Right atrium auricular region (tissue), 2 donors: ENCODE results near the gene FAM117B. TPM values are rescaled to one million over a fixed set of nuclear protein-coding genes. Genes with fewer than 3 reads are reported as not detected.

Source experiments
- DNase-seq: peaks from one replicate; pipeline ENCODE4 v3.0.0-alpha.2; 2019; ENCODE audit warnings: low spot score
- H3K27ac ChIP-seq, 2 donors: fragments of 200-600 bp; sonication (generic); 1 replicate in 1 of 2; 2 replicates in 1 of 2; pipeline ENCODE4 v1.5.1; 2016 to 2019
- H3K27me3 ChIP-seq, 2 donors: fragments of 200-600 bp; sonication (generic); one replicate each; pipeline versions ENCODE4 v1.5.1 to v1.6.0; 2017 to 2019
- H3K36me3 ChIP-seq: fragments of 200-600 bp; sonication (generic); one replicate; pipeline ENCODE4 v1.5.1; 2016
- H3K4me1 ChIP-seq, 2 donors: fragments of 200-600 bp; sonication (generic); one replicate each; pipeline versions ENCODE4 v1.5.1 to v1.6.0; 2017 to 2019
- H3K4me3 ChIP-seq, 2 donors: fragments of 200-600 bp; sonication (generic); 1 replicate in 1 of 2; 2 replicates in 1 of 2; pipeline ENCODE4 v1.5.1; 2017 to 2019; ENCODE audit warnings: mild to moderate bottlenecking in 1 of 2, moderate library complexity in 1 of 2
- H3K9me3 ChIP-seq, 2 donors: fragments of 200-600 bp; sonication (generic); one replicate each; pipeline ENCODE4 v1.5.1; 2019
- total RNA-seq, 2 donors: library from RNA; depleted of rRNA; stranded (reverse); fragments of >200 nt; gene quantifications; one replicate each; pipeline ENCODE4 v1.1.0, GENCODE V29; 2016
- TF ChIP-seq, protein P1 (sequence below), 2 donors: fragments of 200-600 bp; sonication (generic); IDR thresholded peaks; one replicate each; pipeline ENCODE4 v1.5.1; 2019; ENCODE audit warnings: antibody characterized with exemption in 2 of 2

Gene FAM117B
- total RNA-seq, 2 donors from 2014 or later: 3.3 to 5.2 TPM

DNA sequence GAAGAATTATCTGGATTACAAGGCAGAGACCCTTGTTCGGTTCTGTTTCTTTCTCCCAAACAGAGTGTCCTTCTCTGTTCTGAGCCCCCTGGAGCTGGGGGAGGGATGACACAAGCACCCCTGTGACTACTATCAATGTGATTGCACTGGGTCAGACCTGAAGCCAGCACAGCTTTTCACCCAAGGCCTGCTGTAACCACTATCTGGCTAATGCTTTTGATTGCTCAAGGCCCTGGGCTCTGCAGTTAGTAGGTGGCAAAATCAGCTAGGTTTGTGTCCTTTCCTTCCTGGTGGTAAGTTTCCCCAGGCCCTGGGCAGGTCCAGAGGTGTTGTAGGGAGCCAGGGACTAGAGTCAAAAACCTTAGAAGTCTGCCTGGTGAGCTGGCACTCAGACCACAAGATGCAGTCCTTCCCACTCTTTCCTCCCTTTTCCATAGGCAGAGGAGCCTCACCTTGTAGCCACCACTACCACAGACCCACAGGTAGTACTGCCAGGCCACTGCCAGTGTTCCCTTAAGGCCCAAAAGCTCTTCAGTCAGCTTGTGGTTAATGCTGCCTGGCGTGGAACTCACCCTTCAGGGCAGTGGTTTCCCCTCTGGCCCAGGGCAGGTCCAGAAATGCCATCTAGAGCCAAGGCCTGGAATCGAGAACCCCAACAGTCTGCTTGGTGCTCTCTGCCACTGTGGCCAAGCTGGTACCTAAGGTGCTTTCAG, 83.0 kb downstream of the FAM117B start:
- TF ChIP-seq, protein P1, sequence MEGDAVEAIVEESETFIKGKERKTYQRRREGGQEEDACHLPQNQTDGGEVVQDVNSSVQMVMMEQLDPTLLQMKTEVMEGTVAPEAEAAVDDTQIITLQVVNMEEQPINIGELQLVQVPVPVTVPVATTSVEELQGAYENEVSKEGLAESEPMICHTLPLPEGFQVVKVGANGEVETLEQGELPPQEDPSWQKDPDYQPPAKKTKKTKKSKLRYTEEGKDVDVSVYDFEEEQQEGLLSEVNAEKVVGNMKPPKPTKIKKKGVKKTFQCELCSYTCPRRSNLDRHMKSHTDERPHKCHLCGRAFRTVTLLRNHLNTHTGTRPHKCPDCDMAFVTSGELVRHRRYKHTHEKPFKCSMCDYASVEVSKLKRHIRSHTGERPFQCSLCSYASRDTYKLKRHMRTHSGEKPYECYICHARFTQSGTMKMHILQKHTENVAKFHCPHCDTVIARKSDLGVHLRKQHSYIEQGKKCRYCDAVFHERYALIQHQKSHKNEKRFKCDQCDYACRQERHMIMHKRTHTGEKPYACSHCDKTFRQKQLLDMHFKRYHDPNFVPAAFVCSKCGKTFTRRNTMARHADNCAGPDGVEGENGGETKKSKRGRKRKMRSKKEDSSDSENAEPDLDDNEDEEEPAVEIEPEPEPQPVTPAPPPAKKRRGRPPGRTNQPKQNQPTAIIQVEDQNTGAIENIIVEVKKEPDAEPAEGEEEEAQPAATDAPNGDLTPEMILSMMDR (IDR thresholded peaks at IDR 0.05): no peak
- no peak for DNase-seq
- no peaks in the 10 kb centered on the region for H3K27me3 ChIP-seq

DNA sequence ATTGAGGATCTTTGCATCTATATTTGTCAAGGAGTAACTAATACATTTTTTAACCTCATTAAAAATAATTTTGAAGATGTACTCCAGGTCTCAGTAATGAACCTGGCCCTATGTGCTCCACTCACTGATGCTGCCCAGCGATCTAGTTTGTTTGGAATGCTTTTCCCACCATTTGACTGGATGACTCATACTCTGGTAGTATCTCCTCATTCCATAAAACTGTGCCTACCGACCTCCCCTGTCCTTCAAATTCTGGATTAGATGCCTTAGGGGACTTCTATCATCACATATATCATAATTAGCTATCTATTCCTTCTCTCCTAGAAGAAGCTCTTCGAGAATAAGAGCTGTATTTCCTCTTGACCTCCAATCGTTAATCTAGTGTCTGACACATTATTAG, 83.8 kb downstream of the FAM117B start:
- peaks cover 0 to 9% of the 10 kb centered on the region in 2 donors for H3K9me3 ChIP-seq
- DNase-seq: no peak
- H3K36me3 ChIP-seq: no peaks in the 10 kb centered on the region
- H3K27me3 ChIP-seq: no peaks in the 10 kb centered on the region
- H3K4me3 ChIP-seq: no peak overlapping the region
- H3K27ac ChIP-seq: no peak overlapping the region
- TF ChIP-seq, protein P1 (IDR thresholded peaks at IDR 0.05): no peak
- no peaks in the 10 kb centered on the region for H3K4me1 ChIP-seq

More for the DNA sequence above, 83.0 kb downstream of the FAM117B start:
- Histone ChIP-seq H3K4me3 (no peak overlapping the region), H3K27ac (no peak overlapping the region), H3K4me1 (no peaks in the 10 kb centered on the region), H3K9me3 (peaks cover 0 to 9% of the 10 kb centered on the region in 2 donors), H3K36me3 (no peaks in the 10 kb centered on the region)

DNA sequence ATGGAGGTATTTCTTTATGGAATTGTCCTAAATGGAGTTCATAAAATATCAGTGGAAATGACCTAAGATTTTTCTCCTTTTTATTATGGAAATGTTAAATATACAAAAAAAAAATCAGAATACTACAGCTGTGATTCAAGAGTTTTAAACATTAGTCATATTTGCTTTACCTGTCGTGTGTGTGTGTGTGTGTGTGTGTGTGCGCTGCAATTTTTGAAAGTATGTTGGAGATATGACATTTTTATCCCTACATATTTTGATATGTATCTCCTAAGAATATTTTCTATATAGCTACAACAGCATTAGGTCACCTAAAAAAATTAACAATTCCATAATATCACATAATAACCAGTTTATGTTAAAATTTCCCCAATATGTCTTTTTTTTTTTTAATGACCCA, 85.5 kb downstream of the FAM117B start:
- TF ChIP-seq, protein P1 (IDR thresholded peaks at IDR 0.05): no peak

DNA sequence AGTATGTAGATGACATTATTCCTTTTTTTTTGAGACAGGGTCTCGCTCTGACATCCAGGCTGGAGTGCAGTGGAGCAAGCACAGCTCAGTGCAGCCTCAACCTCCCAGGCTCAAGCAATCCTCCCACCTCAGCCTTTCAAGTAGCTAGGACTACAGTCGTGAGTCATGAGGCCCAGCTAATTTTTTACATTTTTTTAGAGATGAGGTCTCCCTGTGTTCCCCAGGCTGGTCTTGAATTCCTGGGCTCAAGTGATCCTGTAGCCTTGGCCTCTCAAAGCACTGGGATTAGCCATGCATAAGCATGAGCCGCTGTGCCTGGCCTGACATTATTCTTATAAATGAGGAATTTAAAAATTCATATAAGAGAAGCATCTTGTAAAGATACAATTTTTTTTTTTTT, 86.9 kb downstream of the FAM117B start:
- Histone ChIP-seq H3K27ac (no peak overlapping the region), H3K4me1 (no peaks in the 10 kb centered on the region), H3K4me3 (no peak overlapping the region), H3K9me3 (peaks cover 0 to 2% of the 10 kb centered on the region in 2 donors), H3K36me3 (no peaks in the 10 kb centered on the region), H3K27me3 (no peaks in the 10 kb centered on the region)
- TF ChIP-seq, protein P1 (IDR thresholded peaks at IDR 0.05): no peak
- DNase-seq: no peak

More for the DNA sequence above, 85.5 kb downstream of the FAM117B start:
- no peaks in the 10 kb centered on the region for H3K27me3 ChIP-seq
- H3K36me3 ChIP-seq: no peaks in the 10 kb centered on the region
- H3K4me3 ChIP-seq: no peak overlapping the region
- H3K27ac ChIP-seq: no peak overlapping the region
- DNase-seq: no peak
- no peaks in the 10 kb centered on the region for H3K4me1 ChIP-seq
- H3K9me3 ChIP-seq: peaks cover 0 to 9% of the 10 kb centered on the region in 2 donors

DNA sequence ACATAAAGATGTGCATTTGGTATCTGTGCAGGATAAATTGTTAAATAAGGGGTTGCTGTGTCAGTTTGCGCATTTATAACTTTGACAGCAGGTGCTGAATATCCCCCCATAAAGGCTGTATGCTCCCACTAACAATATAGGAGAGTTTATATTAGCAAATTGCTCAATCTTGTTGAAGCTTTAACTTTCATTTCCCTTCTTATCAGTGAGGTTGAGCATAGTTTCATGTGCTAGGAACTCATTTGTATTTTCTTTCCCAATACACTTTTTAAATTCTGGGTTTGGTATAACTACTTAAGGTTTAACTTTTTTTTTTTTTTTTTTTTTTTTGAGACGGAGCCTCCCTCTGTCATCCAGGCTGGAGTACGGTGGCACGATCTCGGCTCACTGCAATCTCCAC, 89.0 kb downstream of the FAM117B start:
- Histone ChIP-seq H3K4me1 (no peaks in the 10 kb centered on the region), H3K36me3 (no peaks in the 10 kb centered on the region)
- DNase-seq: no peak

More for the DNA sequence above, 89.0 kb downstream of the FAM117B start:
- H3K4me3 ChIP-seq: no peak overlapping the region
- TF ChIP-seq, protein P1 (IDR thresholded peaks at IDR 0.05): no peak
- no peak overlapping the region for H3K27ac ChIP-seq
- H3K9me3 ChIP-seq: no peaks in the 10 kb centered on the region
- no peaks in the 10 kb centered on the region for H3K27me3 ChIP-seq
